Measurements from ENCODE around the gene PSMG1. TPM values are rescaled to one million over a fixed set of nuclear protein-coding genes. Genes with fewer than 3 reads are reported as not detected.
A peak's percentile ranks its signal among the peaks of the same experiment; 100 is the strongest.

PSMG1 gene
- total RNA-seq, 6 experiments from 2014 or later, result 60.8 to 81.9 (median 74.4) TPM

DNA sequence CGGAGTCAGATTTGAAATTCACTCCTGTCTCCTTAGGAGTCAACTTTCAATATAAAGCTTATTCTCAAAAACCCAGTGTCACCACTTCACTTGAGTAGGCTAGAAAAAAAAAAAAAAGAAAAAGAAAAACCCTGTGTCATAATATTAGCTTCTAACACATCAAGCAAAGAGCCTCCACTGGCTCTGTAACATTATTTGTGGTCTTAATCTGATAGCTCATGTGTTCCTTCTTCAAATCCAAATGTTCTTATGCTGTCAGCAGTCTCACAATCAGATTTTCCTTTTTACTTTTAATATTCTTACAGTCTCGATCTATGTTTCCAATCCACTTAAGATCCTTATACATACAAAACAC, 26.1 kb upstream of the PSMG1 start:
- peaks cover 15% of the 10 kb centered on the region for H3K36me3 Mint-ChIP-seq (ENCODE audit: low read depth)
- no peak for DNase-seq
- H3K27me3 Mint-ChIP-seq (ENCODE audit: insufficient read depth), result no peaks in the 10 kb centered on the region
- H3K4me3 Mint-ChIP-seq, result no peak overlapping the region
- H3K4me1 Mint-ChIP-seq (ENCODE audit: low read depth), result no peaks in the 10 kb centered on the region
- H3K9me3 Mint-ChIP-seq, result no peaks in the 10 kb centered on the region
- H3K27ac Mint-ChIP-seq, result no peak overlapping the region
- TF ChIP-seq, protein P1, sequence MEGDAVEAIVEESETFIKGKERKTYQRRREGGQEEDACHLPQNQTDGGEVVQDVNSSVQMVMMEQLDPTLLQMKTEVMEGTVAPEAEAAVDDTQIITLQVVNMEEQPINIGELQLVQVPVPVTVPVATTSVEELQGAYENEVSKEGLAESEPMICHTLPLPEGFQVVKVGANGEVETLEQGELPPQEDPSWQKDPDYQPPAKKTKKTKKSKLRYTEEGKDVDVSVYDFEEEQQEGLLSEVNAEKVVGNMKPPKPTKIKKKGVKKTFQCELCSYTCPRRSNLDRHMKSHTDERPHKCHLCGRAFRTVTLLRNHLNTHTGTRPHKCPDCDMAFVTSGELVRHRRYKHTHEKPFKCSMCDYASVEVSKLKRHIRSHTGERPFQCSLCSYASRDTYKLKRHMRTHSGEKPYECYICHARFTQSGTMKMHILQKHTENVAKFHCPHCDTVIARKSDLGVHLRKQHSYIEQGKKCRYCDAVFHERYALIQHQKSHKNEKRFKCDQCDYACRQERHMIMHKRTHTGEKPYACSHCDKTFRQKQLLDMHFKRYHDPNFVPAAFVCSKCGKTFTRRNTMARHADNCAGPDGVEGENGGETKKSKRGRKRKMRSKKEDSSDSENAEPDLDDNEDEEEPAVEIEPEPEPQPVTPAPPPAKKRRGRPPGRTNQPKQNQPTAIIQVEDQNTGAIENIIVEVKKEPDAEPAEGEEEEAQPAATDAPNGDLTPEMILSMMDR (IDR thresholded peaks at IDR 0.05), result no peak

DNA sequence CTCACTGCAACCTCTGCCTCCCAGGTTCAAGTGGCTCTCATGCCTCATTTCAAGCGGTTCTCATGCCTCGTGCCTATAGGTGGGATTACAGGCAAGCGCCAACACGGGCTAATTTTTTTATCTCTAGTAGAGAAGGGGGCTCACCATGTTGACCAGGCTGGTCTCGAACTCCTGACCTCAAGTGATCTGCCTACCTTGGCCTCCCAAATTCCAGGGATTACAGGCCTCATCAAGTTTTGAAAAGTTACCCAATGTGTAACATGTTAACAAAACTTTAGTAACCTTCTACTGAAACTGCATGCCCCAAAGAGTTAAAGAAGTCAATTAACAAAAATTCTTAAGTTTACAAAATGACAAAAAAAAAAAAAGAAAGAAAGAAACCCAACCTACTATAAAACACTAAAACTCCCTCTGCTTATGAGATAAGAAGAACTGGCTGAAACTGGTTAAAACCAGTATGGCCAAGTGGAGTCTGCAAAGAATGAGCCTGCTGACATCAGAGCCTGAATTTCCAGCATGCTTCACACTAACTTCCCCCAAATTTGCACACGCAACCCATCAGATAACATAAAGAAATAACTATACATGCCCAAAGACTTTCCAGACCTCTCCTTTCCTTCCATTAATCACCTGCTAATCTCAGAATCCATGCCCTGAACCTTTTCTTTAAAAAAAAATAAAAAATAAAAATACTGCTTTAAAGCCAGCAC, 25.5 kb upstream of the PSMG1 start:
- Mint-ChIP-seq H3K27me3 (ENCODE audit: insufficient read depth) (no peaks in the 10 kb centered on the region), H3K4me3 (no peak overlapping the region), H3K27ac (peak overlapping the region; percentile 22; the same call in 1 of the 2 replicates), H3K4me1 (ENCODE audit: low read depth) (no peaks in the 10 kb centered on the region), H3K36me3 (ENCODE audit: low read depth) (peaks cover 15% of the 10 kb centered on the region), H3K9me3 (no peaks in the 10 kb centered on the region)
- TF ChIP-seq, protein P1 (IDR thresholded peaks at IDR 0.05), result no peak
- DNase-seq, result no peak

DNA sequence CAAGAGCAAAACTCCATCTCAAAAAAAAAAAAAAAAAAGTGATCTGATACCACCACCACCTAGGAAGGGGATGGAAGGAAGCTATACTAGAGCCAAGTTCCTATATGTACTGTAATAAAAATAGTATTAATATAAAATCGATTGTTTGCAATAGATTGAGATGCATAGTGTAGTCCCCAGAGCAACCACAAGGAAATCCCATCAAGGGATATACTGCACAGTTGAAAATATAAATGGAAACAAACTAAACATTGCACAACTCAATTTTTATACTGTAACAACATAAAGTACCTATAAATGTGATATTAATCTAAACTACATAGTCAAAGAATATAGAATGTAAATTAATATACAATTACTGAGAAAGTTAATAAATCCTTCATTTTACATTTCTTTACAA, 20.9 kb upstream of the PSMG1 start:
- H3K9me3 Mint-ChIP-seq, result no peaks in the 10 kb centered on the region
- no peak overlapping the region for H3K4me3 Mint-ChIP-seq
- no peaks in the 10 kb centered on the region; the same call in 1 of the 2 replicates for H3K27me3 Mint-ChIP-seq (ENCODE audit: insufficient read depth)
- H3K27ac Mint-ChIP-seq, result no peak overlapping the region
- no peak for DNase-seq
- H3K36me3 Mint-ChIP-seq (ENCODE audit: low read depth), result peaks cover 33% of the 10 kb centered on the region
- H3K4me1 Mint-ChIP-seq (ENCODE audit: low read depth), result peaks cover 19% of the 10 kb centered on the region
- TF ChIP-seq, protein P1 (IDR thresholded peaks at IDR 0.05), result peak; percentile 60

DNA sequence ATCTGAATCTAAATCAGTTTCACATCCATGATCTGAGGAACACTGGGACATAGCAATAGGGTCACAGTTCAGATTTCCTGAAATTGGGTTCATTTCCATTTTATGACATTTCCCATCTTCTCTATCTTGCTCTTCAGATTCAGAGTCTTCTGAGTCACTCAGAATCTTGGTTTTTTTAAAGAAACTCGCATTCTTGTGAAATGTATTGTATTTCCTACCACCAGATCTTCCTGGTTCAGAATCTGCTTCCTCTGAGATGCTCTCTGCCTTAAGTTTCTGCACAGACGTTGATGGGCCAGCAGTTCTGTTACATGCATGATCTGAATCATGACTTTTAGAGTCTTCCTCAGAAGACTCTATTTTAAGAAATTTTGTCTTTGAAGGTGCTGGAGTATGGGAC, 15.5 kb upstream of the PSMG1 start:
- Mint-ChIP-seq H3K36me3 (ENCODE audit: low read depth) (peaks cover 53% of the 10 kb centered on the region), H3K27me3 (ENCODE audit: insufficient read depth) (no peaks in the 10 kb centered on the region; the same call in 1 of the 2 replicates), H3K9me3 (no peaks in the 10 kb centered on the region), H3K4me3 (no peak overlapping the region), H3K4me1 (ENCODE audit: low read depth) (peaks cover 30% of the 10 kb centered on the region), H3K27ac (no peak overlapping the region; the same call in 1 of the 2 replicates)
- TF ChIP-seq, protein P1 (IDR thresholded peaks at IDR 0.05), result no peak
- peak; percentile 21 for DNase-seq

DNA sequence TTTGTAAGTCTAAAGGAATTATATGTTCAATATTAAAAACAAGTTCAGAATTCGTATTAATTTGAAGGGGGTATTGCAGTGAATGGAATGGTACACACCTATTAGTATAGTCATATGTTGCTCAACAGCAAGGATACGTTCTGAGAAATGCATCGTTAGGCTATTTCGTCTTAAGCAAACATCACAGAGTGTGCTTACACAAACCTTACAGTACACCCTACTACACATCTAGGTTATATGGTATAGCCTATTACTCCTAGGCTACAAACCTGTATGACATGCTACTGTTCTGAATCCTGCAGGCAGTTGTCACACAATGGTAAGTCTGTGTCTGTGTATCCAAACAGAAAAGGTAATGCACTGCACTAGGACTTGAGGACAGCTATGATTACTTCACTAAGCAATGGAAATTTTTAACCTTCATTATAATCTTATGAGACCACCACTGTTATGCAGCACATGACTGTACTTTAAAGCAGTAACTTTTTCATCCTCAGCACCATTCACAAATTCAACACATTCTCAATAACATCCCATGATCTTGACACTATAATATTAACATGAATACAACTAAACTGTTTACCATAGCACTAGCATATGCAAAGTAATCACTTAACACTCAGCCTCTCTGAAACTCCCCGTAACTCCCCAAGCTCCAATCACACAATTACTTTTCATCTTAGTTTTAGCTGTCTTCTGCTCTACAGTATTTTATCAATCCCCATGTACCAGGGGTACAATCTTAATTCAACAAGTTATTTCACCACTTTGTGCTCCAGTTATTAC, 14.4 kb upstream of the PSMG1 start:
- DNase-seq, result no peak
- TF ChIP-seq, protein P1 (IDR thresholded peaks at IDR 0.05), result no peak
- Mint-ChIP-seq H3K27ac (no peak overlapping the region), H3K9me3 (no peaks in the 10 kb centered on the region), H3K27me3 (ENCODE audit: insufficient read depth) (no peaks in the 10 kb centered on the region; the same call in 1 of the 2 replicates), H3K36me3 (ENCODE audit: low read depth) (peaks cover 48% of the 10 kb centered on the region), H3K4me1 (ENCODE audit: low read depth) (peaks cover 26% of the 10 kb centered on the region), H3K4me3 (no peak overlapping the region)
